HepG2 (cell line): ENCODE measurements around the gene DNAJC12. TPM values are rescaled to one million over a fixed set of nuclear protein-coding genes. Genes with fewer than 3 reads are reported as not detected.

Experiments
- AHR ChIP-seq: IDR thresholded peaks from 2 replicates; pipeline ENCODE4 v1.6.1; 2018; ENCODE audit warnings: missing genetic modification reagents, missing compliant biosample characterization
- CCDC6 ChIP-seq: sonication (generic); formaldehyde crosslinking; IDR thresholded peaks from 2 replicates; pipeline ENCODE4 v1.8.1; 2022; ENCODE audit warnings: mild to moderate bottlenecking, missing genetic modification reagents, moderate library complexity
- FOXP1 ChIP-seq, 2 experiments: fragments of 450-650 bp in 1 of 2; IDR thresholded peaks; 2 replicates each; pipeline ENCODE4 v1.6.1; 2017 to 2018; ENCODE audit warnings: antibody characterized with exemption in 1 of 2
- HMGXB3 ChIP-seq: sonication (generic); formaldehyde crosslinking; IDR thresholded peaks from 2 replicates; pipeline ENCODE4 v1.4.0; 2020; ENCODE audit warnings: missing genetic modification reagents, borderline replicate concordance
- HNRNPLL ChIP-seq: fragments of 200-400 bp; formaldehyde crosslinking; IDR thresholded peaks from 2 replicates; pipeline ENCODE4 v1.6.1; 2017; ENCODE audit warnings: mild to moderate bottlenecking, low read depth, low read length; ENCODE audit not compliant: poor library complexity, severe bottlenecking
- JUND ChIP-seq: sonication (generic); formaldehyde crosslinking; IDR thresholded peaks from 2 replicates; pipeline ENCODE4 v1.8.0; 2022; ENCODE audit warnings: mild to moderate bottlenecking, missing genetic modification reagents
- KAT2B ChIP-seq: fragments of 150-350 bp; IDR thresholded peaks from 2 replicates; pipeline ENCODE4 v1.6.1; 2014; ENCODE audit warnings: low read depth, low read length, borderline replicate concordance
- MAFG ChIP-seq: sonication (generic); formaldehyde crosslinking; IDR thresholded peaks from 2 replicates; pipeline ENCODE4 v1.5.1; 2020; ENCODE audit warnings: mild to moderate bottlenecking, missing genetic modification reagents
- MLLT10 ChIP-seq: sonication (generic); formaldehyde crosslinking; IDR thresholded peaks from 2 replicates; pipeline ENCODE4 v1.4.0; 2020; ENCODE audit warnings: missing genetic modification reagents
- MTA3 ChIP-seq: sonication (generic); formaldehyde crosslinking; IDR thresholded peaks from 2 replicates; pipeline ENCODE4 v1.4.0; 2020; ENCODE audit warnings: missing genetic modification reagents
- MXD4 ChIP-seq: IDR thresholded peaks from 2 replicates; pipeline ENCODE4 v1.6.1; 2016; ENCODE audit warnings: mild to moderate bottlenecking, missing biosample characterization, missing genetic modification reagents
- RXRA ChIP-seq: sonication (generic); formaldehyde crosslinking; IDR thresholded peaks from 2 replicates; pipeline ENCODE4 v1.5.1; 2020; ENCODE audit warnings: missing genetic modification reagents
- STAT5B ChIP-seq: sonication (generic); formaldehyde crosslinking; IDR thresholded peaks from 2 replicates; pipeline ENCODE4 v1.4.0; 2020; ENCODE audit warnings: missing genetic modification reagents
- THYN1 ChIP-seq: sonication (generic); formaldehyde crosslinking; IDR thresholded peaks from 2 replicates; pipeline ENCODE4 v1.8.1; 2023; ENCODE audit warnings: low read depth, mild to moderate bottlenecking, moderate library complexity, missing genetic modification reagents, borderline replicate concordance
- ZFP90 ChIP-seq: sonication (generic); formaldehyde crosslinking; IDR thresholded peaks from 2 replicates; pipeline ENCODE4 v1.8.0; 2022; ENCODE audit warnings: missing genetic modification reagents, mild to moderate bottlenecking, inconsistent platforms, borderline replicate concordance
- ZKSCAN8 ChIP-seq: IDR thresholded peaks from 2 replicates; pipeline ENCODE4 v1.6.1; 2016; ENCODE audit warnings: borderline replicate concordance, missing genetic modification reagents, missing compliant biosample characterization
- ZMYM2 ChIP-seq: sonication (generic); formaldehyde crosslinking; IDR thresholded peaks from 2 replicates; pipeline ENCODE4 v1.8.0; 2022; ENCODE audit warnings: mild to moderate bottlenecking, missing genetic modification reagents
- ZNF350 ChIP-seq: sonication (generic); formaldehyde crosslinking; IDR thresholded peaks from 2 replicates; pipeline ENCODE4 v1.4.0; 2020; ENCODE audit warnings: mild to moderate bottlenecking, low read depth, missing genetic modification reagents, borderline replicate concordance
- ZNF44 ChIP-seq: sonication (generic); formaldehyde crosslinking; IDR thresholded peaks from 2 replicates; pipeline ENCODE4 v1.5.1; 2020; ENCODE audit warnings: mild to moderate bottlenecking, missing genetic modification reagents
- ZNF512 ChIP-seq: sonication (generic); formaldehyde crosslinking; IDR thresholded peaks from 2 replicates; pipeline ENCODE4 v1.4.0; 2020; ENCODE audit warnings: mild to moderate bottlenecking, missing genetic modification reagents
- ZNF746 ChIP-seq: sonication (generic); formaldehyde crosslinking; IDR thresholded peaks from 2 replicates; pipeline ENCODE4 v1.8.0; 2022; ENCODE audit warnings: mild to moderate bottlenecking, missing genetic modification reagents
- polyA plus RNA-seq, 8 experiments: library from polyadenylated mRNA; depleted of rRNA in 3 of 8; stranded (reverse) in 7 of 8; unstranded in 1 of 8; fragments of >200 nt; fragmentation: Illumina TruSeq in 4 of 8; extraction: Trizol in 4 of 8; gene quantifications; 2 replicates each; pipeline versions ENCODE4 v1.2.1 to v1.2.3, GENCODE V29; 2011 to 2016; ENCODE audit warnings: low read depth in 4 of 8, missing spikeins in 1 of 8, mixed read lengths in 1 of 8; ENCODE audit not compliant: insufficient read depth in 1 of 8
- total RNA-seq, 5 experiments: library from RNA; depleted of rRNA; stranded (reverse); fragments of >200 nt; fragmentation: Illumina TruSeq; extraction: Trizol; gene quantifications; 2 replicates each; pipeline ENCODE4 v1.2.3, GENCODE V29; 2016; ENCODE audit warnings: low read depth in 1 of 5
- TF ChIP-seq, protein P1 (sequence below): sonication (generic); formaldehyde crosslinking; IDR thresholded peaks from 2 replicates; pipeline ENCODE4 v1.8.0; 2022; ENCODE audit warnings: mild to moderate bottlenecking, missing genetic modification reagents; ENCODE audit not compliant: insufficient replicate concordance

The DNAJC12 gene
- total and polyA plus RNA-seq, 2 of the 13 experiments (the other 11 are each of a cell fraction or from before 2014, with no cell fraction given) = 11.6 to 43.9 TPM

GRCh38 chr10:67849331-67850011, 11.5 kb upstream of the DNAJC12 start (continued):
- peak; percentile 93 for TF ChIP-seq ZNF512 (CRISPR knock-in tag)
- TF ChIP-seq ZNF746 (CRISPR knock-in tag) = peak; percentile 79
- TF ChIP-seq, protein P1, sequence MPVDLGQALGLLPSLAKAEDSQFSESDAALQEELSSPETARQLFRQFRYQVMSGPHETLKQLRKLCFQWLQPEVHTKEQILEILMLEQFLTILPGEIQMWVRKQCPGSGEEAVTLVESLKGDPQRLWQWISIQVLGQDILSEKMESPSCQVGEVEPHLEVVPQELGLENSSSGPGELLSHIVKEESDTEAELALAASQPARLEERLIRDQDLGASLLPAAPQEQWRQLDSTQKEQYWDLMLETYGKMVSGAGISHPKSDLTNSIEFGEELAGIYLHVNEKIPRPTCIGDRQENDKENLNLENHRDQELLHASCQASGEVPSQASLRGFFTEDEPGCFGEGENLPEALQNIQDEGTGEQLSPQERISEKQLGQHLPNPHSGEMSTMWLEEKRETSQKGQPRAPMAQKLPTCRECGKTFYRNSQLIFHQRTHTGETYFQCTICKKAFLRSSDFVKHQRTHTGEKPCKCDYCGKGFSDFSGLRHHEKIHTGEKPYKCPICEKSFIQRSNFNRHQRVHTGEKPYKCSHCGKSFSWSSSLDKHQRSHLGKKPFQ (CRISPR knock-in tag) = peak; percentile 71
- peak; percentile 65; the same call in 1 of the 2 replicates for TF ChIP-seq ZNF350
- TF ChIP-seq HMGXB3 (CRISPR knock-in tag) = peak; percentile 71; the same call in 1 of the 2 replicates
- TF ChIP-seq MXD4 (CRISPR knock-in tag) = no peak
- no peak for TF ChIP-seq MTA3 (CRISPR knock-in tag)
- no peak for TF ChIP-seq ZMYM2 (CRISPR knock-in tag)
- TF ChIP-seq MLLT10 (CRISPR knock-in tag) = no peak
- TF ChIP-seq AHR (CRISPR knock-in tag) = no peak
- TF ChIP-seq MAFG (CRISPR knock-in tag) = no peak
- TF ChIP-seq FOXP1 (IDR thresholded peaks at IDR 0.05) = no peak
- TF ChIP-seq FOXP1 (CRISPR knock-in tag; IDR thresholded peaks at IDR 0.05) = 0 out of 2 replicates have a peak, but pooled peaks have one; percentile 13
- TF ChIP-seq JUND = no peak
- no peak for TF ChIP-seq KAT2B
- no peak for TF ChIP-seq THYN1
- TF ChIP-seq ZNF44 = no peak
- TF ChIP-seq RXRA = no peak
- no peak for TF ChIP-seq CCDC6 (CRISPR knock-in tag)
- TF ChIP-seq STAT5B (CRISPR knock-in tag) = no peak
- TF ChIP-seq HNRNPLL = no peak
- TF ChIP-seq ZKSCAN8 (CRISPR knock-in tag) = no peak
- TF ChIP-seq ZFP90 (CRISPR knock-in tag) = no peak
